ENCODE data around the gene FRMD6.

FRMD6 gene

DNA sequence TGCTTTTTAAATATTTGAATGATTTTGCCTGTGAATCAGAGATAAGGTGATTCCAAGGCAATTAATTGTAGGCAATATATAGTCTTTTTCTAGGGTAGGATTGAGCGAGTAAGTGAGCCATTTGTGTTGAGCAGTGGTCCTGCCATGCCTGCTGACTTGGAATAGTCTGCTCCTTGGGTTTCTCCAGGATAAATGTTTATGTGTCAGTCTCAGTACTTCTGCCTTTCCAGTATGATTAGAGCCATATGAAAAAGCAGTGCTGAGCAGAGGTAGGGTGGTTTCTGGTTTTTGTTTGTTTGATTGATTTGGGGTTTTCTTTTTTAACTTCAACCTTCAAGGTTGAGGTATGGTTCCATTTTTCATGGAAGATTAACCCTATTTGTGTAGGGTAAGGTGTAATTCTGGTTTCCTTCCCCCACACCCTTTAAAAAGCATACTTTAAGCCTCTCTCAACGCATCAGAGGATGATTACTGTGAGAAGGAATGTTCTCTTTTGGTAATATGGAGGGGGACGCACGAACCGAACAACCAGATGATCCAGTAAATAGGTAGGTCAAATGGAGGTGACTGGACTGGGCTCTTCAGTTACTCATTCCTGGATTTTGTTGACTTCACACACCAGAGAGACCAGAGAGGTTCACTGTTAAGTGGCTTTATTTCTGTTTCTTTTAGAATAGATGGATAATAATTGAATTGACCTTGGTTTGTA, 22.7 kb downstream of the FRMD6 start:
- no peak for DNase-seq

DNA sequence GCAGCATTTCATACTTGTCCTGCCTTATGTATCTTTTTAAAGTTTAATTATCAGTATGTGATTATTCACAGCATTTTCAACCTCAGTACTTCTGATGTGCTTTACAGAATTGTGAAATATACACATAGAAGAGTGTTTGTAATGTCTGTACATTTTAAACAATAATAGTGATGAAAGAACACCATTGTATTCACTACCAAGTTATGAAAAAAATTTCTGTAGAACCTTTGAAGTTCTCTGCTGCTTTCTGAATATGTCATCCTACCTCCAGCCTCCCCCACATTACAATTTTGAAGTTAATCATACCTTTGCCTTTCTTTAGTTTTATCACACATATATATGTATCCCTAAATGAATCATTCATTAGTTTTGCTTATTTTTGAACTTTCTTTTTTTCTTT, 24.8 kb downstream of the FRMD6 start:
- no peak for DNase-seq

DNA sequence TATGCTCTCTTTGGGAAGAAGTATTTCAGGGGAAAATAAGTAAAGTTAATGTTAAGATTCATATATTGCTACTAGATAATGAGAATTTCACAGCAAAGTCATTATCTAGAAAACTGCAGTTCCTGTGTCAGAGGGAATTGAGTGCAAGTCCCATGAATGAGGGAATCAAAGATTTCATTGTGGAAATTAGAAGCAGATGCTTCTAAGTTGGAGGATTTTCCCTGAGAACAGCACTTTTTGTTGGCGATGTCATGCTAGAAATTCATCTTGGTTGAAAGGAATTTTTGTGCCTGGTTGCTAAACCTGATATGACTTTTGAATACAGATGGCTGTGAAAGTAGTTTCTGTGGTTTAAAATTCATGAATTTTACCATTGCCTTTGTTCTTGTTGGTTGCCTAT, 25.6 kb downstream of the FRMD6 start:
- no peak for DNase-seq

DNA sequence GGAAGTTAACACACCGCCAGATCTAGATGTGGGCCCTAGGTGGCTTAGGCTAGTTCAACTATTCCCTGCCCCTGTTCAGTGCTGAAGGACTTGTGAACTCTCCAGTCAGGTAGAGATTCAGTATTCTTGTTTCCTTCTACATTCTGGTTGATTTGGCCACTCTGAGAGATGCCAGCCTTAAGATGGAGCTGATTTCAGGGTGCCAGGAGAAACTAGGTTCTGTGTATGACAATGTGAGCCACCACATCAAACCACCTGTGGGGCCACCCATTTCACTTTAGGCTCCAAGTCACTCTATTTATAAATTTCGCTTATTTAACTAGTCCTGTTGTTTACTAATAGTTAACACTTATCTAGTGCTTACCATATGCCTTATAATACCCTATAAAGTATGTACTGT, 26.0 kb downstream of the FRMD6 start:
- no peak for DNase-seq

DNA sequence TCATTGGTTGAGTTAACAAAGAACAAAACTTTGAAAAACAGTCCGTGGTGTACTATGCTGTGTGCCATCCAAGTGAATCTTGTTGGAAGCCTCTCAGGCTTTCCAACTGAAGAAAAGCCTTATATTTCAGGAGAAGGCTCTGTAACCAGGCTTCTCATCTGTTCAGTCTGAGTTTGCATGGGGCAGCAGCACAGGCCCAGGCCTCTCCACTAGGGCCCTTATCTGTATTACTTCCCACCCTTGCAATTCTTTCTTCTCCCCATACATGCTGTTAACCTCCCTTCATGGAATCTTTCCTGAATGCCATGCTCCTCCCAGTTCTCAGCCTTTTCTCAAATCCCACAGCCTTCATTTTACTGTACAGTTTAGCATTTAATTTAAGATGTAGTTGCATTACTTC, 28.3 kb downstream of the FRMD6 start:
- no peak for DNase-seq

DNA sequence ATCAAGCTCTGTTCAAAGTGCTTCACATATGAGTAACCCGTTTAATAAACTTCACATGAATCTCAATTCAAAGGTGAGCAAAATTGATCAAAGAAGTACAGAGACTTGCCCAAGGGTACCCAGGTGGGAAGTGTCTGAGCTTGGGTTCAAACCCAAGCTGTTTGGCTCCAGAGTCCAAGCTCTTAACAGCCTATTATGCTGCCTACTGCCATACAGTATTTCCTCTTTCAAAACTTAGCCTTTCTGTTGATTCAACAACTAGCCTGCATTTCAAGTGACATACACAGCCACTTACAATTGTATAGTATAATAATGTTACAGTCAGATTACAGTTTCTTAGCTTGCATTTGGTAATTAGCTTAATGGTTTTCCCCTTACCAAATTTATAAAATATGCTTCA, 29.7 kb downstream of the FRMD6 start:
- no peak for DNase-seq

DNA sequence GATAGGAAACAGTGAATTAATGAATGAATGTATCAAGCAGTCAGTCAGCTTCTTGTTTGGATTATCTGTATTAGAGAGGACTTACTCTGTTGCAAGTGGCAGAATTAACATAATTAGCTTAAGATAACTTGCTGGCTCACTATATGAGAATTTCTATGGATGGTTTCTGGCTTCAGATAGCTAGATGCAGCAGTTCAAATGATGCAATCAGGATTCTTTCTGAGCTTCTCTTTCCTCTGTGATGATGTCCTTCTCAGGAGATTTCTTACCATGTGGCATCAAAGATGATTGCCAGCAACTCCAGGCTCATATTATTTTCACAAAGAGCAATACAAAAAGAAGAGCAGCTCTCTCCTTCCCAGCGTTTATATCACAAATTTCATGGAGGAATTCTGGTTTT, 30.7 kb downstream of the FRMD6 start:
- no peak for DNase-seq

DNA sequence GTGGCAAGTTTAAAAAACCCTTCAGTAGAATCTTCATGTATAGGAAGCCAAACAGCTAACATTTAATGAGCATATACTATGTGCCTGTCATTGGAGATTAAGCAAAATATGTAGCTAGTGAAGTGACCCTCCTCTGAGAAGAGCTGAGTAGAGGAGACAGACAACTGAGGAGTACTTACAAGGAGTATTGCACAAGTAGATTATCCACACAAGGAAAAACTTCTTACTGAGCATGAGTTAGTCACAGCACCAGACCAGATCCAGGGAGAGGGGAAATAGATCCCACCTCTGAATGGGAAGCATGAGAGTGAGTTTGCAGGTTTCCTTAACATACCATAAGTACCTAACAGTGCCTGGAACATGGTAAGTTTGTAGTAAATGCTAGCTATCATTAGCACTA, 33.0 kb downstream of the FRMD6 start:
- no peak for DNase-seq

DNA sequence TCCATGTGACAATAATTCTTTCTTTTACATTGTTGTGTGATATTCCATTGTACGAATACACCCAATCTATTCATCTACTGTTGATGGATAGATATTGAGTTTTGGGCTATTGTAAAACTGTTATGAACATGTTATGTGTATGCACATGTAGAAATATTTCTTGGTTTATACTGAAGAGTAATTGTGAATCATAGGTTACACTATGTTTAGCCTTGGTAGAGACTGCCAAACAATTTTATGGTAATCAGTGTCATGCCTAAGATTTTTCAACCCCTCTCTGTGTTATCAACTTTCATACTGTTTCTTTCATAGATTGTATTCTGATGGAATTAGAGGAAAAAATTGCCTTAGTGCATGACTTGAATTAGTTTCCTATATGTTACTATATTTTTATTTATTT, 39.5 kb downstream of the FRMD6 start:
- no peak for DNase-seq

DNA sequence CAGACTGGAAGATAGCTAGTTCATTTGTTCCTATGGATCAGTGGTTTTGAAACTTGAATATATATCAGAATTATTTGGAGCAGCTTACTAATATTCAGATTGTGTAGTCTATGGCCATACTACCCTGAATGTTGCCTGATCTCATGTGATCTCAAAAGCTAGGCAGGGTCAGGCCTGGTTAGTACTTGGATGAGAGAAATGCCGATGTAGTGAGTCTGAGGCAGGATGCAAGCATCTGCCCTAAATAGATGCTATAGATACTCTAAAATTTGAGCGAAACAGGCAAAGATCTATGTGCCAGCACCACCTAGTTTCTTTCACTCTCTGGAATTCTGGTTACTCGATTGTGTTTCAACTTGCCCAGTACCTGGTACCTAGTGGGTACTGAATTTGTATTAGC, 40.9 kb downstream of the FRMD6 start:
- no peak for DNase-seq

DNA sequence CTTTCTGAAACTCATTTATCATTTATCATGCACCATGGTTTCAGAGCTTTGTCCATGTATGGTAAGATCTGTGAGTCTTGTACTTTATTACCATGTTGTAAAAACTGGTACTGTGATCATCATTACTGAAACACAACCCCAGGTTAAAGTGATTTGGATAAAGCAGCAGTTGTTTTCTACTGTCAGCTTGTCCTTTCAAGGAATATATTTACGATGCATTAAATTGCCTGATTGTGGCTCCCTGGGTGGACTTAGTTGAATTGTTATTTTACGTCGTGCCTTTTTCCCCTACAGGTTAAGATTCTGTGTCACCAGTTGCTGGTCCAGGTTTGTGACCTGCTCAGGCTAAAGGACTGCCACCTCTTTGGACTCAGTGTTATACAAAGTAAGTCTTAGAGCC, 46.1 kb downstream of the FRMD6 start:
- DNase-seq, result no peak

DNA sequence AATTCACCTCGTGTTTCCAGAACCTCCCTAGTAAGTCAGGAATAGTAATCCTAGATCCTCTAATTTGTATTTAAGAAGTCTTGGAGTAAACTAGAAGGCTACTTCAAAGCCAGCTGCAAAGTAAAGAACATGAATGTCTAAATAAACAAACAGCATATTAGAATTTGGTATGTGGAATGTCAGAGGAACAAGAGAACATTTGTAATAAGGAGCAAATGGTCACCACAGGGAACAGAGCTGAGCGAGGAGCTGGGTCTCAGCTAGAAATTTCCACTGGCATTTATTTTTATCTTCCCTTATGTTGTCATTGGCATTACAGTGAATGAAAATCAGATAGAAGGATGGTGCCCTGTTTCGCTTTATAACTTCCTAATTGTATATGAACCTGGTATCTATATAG, 50.2 kb downstream of the FRMD6 start:
- no peak for DNase-seq

DNA sequence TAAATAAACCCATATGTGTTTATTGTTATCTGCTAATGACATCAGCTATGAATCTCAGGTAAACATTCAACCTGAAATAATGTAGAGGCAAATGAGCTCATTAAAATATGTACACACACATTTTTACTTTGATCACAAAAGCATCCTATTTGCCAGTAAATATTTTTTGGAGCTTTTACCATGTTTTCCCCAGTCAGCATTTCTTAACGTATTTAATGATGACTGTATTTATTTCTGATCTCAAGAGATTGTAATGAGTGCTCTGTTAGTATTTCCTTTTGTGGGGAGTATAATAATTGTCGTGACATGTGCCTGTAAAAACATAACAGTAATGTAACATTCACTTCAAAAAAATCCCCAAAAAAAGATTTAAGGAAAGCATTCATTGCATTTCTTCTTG, 52.1 kb downstream of the FRMD6 start:
- DNase-seq, result no peak

DNA sequence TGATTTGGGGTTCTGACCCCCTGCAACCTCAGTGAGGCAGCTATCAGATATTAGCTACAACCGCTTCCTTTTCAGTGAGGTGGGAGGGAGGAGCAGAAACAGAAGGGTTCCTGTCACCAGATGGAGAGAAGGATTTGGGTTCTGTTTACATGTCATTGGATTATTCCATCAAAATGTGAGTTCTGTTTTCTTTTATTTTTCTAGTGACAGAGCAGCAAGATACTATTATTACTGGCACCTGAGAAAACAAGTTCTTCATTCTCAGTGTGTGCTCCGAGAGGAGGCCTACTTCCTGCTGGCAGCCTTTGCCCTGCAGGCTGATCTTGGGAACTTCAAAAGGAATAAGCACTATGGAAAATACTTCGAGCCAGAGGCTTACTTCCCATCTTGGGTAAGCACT, 52.8 kb downstream of the FRMD6 start:
- DNase-seq, result no peak

DNA sequence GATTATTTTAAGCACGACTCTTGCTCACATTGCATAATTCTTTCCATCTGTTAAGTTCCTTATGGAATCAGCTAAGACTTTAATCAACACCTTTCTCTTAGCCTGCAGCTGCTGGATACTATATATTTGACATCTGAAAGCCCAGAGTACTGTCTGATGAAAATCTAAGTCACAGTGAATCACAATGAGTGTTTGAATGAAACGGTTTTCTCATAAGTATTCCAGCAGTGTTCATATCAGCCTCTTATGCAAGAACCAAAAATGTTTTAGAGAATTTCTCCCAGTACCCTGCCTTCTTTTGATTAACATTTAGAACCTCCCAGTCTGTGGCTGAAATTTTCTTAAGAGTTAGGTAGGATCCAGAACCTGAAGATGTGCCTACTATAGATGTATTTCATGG, 55.6 kb downstream of the FRMD6 start:
- no peak for DNase-seq

DNA sequence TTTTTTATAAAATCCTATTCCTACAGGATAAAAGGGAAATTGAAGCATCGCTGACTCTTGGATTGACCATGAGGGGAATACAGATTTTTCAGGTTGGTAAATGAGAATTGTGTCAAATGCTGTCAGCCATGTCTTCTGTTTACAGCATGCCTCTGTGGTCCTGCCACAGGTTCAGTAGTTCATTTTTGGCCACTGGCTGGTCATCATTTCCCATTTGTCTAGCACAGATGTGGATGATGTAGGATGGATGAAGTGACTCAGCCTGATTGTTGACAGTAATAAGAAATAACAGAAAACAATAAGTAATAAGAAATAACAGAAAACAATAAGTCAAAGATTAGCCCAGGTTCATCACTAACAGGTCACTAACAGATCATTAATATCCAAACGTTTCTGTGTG, 59.8 kb downstream of the FRMD6 start:
- DNase-seq, result no peak

DNA sequence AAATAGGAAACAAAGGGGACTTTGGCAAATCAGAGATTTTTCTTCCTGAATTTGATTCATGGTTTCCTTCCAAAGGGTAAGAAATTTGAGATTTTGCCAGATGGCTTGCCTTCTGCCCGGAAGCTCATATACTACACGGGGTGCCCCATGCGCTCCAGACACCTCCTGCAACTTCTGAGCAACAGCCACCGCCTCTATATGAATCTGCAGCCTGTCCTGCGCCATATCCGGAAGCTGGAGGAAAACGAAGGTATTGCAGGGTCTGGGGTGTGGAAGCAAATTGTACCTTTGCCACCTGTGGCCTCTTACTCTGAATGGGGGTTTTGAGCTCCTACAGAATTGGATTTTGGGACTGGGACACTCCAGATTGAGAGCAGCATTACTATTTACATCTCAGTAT, 63.5 kb downstream of the FRMD6 start:
- no peak for DNase-seq

DNA sequence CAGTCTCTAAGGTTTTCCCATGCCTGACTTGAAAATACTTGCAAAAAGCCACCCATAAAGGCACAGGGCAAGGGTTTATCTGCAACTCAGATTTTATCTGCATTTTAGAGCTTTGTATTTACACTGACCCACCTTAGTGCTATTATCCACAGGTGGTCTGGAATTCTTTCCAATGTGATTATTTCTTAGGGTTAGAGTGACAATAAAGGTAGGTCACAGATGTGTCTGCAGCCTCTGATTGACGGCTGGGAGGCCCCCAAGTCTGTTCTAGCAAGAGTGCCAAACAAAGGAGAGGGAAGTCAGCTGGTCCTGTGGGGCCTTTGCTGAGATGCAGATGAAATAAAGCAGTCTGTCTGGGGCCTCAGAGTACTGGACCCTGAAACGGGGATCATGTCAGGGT, 64.0 kb downstream of the FRMD6 start:
- no peak for DNase-seq

DNA sequence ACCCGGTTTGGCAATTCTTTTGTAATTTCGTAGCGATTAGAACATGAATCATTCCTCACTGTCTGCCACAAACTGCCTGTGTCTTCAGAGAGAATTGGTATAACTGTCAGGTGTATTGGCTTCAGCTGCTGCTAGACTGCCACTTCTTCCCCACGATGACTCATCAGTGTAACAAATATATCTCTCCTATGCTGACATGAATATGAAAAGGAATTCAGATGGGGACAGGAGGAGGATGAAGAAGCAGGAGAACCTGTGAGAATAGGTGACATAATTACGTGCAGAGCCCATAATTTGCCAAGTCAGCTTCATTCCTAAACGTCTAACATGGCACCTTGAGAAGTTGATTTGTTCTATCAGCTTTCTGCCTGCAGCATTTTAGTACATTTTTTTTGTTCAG, 64.9 kb downstream of the FRMD6 start:
- no peak for DNase-seq

DNA sequence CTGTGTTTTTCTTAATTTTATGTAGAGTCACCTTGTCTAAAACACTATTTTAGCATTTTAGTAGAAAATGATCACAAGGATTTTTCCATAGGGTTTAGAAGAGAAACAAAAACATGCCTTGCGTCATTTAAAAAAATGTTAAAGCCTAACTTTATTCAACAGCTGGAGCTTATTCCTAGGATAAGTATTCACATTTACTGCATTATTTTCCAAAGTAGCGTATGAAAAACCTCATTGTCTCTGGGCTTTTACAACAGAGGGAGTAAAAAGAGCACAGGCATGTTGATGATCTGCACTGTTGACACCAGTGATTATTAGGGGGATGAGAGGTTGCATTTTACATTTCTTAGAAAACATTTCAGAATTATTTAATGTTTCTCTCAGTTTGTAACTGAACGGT, 66.1 kb downstream of the FRMD6 start:
- DNase-seq, result no peak

DNA sequence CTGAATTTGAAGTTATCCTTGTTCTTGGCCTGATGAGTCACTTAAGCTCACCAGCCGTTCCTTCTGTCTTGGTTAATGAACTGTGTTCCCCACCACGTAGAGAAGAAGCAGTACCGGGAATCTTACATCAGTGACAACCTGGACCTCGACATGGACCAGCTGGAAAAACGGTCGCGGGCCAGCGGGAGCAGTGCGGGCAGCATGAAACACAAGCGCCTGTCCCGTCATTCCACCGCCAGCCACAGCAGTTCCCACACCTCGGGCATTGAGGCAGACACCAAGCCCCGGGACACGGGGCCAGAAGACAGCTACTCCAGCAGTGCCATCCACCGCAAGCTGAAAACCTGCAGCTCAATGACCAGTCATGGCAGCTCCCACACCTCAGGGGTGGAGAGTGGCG, 68.2 kb downstream of the FRMD6 start:
- no peak for DNase-seq

DNA sequence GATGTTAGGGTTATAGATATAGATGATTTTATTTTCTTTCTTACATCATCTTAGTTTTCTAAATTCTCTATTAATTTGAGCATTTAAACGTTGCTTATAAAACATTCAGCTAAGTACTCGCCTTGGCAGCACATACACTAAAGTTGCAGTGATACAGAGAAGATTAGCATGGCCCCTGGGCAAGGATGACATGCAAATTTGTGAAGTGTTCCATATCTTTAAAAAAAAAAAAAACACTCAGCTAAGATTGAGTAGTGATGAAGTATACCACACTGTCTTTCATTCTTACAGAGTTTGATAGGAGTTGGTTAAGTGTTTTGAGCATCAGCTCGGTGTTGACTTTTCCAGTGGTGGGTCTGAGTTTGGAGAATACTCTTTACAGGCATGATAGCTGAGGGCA, 72.3 kb downstream of the FRMD6 start:
- no peak for DNase-seq

DNA sequence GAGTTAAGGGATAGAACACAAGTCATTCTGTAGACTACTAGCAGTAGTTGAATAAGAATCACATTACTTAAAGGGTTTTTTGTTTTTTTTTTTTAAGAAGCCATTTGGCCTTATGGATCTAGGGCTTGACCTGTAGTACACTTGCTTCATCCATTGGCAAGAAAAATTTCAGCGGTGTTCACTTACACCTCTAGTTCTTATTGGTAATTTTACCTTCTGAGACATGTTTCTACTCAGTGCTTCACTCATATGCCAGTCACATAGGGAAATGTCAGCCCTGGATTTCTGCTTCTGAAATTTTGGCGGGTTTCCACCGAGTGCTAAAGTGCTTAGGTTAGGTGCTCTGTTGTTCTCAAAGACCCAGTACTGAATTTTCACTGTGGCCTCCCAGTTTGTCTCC, 72.9 kb downstream of the FRMD6 start:
- no peak for DNase-seq

DNA sequence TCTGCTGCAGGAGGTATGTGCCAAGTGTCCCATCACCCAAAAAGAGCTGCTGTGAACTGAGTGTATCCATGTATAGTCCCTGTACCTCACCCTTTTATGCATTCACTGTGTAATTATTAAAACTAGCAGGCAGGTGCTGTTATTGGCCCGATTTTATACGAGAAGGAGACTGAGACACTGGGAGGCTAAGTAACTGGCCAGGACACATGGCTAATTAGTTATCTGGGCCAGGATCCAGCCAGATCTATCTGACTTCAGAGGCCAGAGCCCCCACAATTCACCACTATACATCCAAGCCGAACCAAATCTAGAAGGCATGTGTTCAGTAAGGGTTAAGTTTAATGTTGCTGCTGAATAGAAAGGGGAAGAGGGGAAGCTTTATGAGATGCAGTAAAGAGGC, 73.4 kb downstream of the FRMD6 start:
- no peak for DNase-seq

DNA sequence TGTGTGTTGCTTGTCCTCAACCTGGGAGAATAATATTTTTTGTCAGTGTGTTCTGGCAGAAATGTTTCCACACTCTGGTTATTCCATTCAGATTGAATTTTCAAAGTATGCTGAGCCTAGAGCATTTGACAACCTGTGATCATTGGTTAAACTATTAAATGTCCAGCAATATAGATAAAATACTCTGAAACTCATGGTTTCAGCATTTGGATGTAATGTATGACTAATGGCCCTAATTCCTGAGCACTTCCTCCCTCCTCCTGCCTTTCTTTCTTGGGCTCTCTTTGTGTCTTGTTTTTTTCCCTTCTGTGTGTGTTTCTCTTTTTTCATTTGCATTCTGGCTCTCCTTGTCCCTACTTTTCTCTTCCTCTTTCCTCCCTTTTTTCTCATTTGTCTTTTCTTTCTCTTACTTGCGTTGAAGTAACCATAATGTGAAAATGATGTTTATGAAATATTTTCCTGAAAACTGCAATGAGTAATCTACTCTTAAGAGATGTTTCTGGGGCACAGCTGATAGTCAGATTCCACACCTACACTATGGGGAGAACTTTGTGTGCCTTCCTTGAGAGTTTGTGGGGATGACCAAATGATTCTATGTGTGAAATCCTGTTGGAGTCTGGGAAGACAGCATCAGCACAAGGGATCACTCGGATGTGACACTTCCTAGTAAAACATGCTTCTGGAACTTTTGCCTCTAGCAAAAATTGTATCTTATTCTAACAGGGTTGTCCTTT, 74.6 kb downstream of the FRMD6 start:
- DNase-seq, result no peak

Measured in stimulated activated CD4-positive, alpha-beta T cell treated with anti-CD3 and anti-CD28 coated beads, Interleukin-2, amount 100 ng/mL, for 48 hours (primary cell).